8988T (cell line): ENCODE data around the gene STK32C.

Experiments used
- DNase-seq: peaks from one replicate; pipeline ENCODE4 v3.0.0; 2011

STK32C gene

GRCh38 chr10:132194726-132195125, 113.0 kb downstream of the STK32C start:
- DNase-seq = no peak

- DNase-seq = no peak
Measured at GRCh38 chr10:132193907-132194552, 113.7 kb downstream of the STK32C start.

GRCh38 chr10:132192991-132193665, 114.6 kb downstream of the STK32C start:
- no peak for DNase-seq

- DNase-seq = no peak
Measured at GRCh38 chr10:132192076-132192975, 115.4 kb downstream of the STK32C start.

- no peak for DNase-seq
Measured at GRCh38 chr10:132189810-132190422, 117.8 kb downstream of the STK32C start.

- DNase-seq = no peak
Measured at GRCh38 chr10:132189016-132189415, 118.7 kb downstream of the STK32C start.

- no peak for DNase-seq
Measured at GRCh38 chr10:132188331-132188730, 119.4 kb downstream of the STK32C start.

GRCh38 chr10:132187430-132188138, 120.2 kb downstream of the STK32C start:
- DNase-seq = no peak

- DNase-seq = peak; percentile 84
Measured at GRCh38 chr10:132186488-132187429, 121.0 kb downstream of the STK32C start, which contains the start of gene DPYSL4. TSS of gene DPYSL4 (plus strand) at chr10:132186948. CDS start at chr10:132187064, 116 bp downstream.

- DNase-seq = no peak
Measured at GRCh38 chr10:132185601-132186487, 121.9 kb downstream of the STK32C start.

- DNase-seq = no peak
Measured at GRCh38 chr10:132184816-132185593, 122.7 kb downstream of the STK32C start.

GRCh38 chr10:132183046-132183445, 124.7 kb downstream of the STK32C start:
- no peak for DNase-seq

- no peak for DNase-seq
Measured at GRCh38 chr10:132182591-132182990, 125.2 kb downstream of the STK32C start.

- DNase-seq = no peak
Measured at GRCh38 chr10:132181691-132182425, 125.9 kb downstream of the STK32C start.

- no peak for DNase-seq
Measured at GRCh38 chr10:132180736-132181135, 127.0 kb downstream of the STK32C start.

- DNase-seq = no peak
Measured at GRCh38 chr10:132179551-132180392, 128.0 kb downstream of the STK32C start.
